Superior temporal gyrus (tissue), 1 donor: Measurements from ENCODE around the gene SYCP2.

Experiments used
- DNase-seq: peaks from one replicate; pipeline ENCODE4 v3.0.0-alpha.2; 2016; ENCODE audit errors: extremely low spot score

The SYCP2 gene

DNA sequence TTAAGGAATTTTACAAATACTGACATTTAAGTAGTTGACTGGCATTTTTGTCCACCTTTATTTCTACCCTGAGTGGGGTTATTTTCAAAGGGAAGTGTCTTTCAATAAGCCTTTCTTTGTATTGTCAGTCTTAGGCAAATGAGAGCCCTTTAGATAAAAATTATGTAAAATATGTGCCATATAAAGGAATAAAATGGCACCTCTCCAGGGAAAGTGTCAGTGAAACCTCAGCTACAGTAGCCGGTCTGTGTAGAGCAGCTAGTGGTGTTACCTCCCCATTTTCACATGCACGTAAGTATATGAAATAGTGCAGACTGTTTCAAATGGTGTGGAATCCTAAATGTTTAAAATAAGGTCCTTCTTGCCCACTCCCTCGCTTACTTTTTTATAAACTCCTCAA is 11.7 kb upstream of the SYCP2 start:
- peak; percentile 60 for DNase-seq

DNA sequence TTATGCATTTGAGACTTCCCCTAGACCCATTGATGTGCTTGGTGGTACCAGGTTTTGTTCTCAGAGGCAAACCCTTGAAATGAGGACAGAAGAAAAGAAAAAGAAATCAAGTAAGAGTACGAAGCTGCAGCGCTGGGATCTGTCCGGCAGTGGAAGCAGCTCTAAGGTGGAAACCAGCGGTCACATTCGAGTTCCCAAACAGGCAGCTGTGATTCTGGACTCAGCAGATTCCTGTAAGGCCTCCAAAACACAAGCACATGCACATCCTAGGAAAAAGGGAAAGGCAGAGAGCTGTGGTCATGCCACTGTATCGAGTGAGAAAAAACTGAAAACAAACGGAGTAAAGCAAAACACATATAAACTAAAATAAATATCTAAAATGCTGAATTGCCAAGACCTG is 11.3 kb upstream of the SYCP2 start:
- DNase-seq, result no peak

DNA sequence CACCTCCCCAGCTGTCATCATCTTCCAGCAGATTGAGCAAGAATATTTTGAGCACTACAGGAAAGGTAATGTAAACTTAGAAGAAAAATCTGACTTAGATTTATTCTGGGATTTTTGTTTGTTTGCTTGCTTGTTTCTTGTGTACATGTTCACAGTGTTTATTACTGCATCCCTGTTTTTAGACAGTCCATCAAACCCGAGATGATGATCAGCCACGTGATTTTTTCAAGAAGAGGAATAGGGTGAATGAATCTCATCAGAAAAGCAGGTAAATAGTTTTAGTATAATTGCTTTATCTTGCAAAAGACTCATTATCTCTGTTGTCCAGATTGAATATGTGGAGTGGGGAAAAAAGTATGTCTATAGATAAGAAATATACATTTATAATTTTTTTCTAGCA is 8.8 kb upstream of the SYCP2 start:
- no peak for DNase-seq

DNA sequence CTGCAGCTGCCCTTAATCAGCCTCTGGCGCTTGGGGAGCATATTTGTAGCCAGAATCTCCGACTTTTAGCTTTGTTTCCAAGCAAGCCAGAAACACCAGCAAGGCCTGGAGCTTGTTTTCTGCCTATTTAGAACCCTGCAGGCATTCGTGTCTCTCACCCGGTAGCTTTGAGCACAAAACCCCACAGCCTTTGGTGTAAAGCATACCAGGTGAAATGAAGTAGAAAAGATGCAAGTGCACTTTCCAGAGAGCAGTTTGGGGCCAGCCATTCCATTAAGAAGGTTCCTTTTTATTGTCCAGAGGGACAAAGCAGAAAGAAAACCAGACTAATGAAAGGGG is 7.5 kb upstream of the SYCP2 start:
- DNase-seq, result no peak

DNA sequence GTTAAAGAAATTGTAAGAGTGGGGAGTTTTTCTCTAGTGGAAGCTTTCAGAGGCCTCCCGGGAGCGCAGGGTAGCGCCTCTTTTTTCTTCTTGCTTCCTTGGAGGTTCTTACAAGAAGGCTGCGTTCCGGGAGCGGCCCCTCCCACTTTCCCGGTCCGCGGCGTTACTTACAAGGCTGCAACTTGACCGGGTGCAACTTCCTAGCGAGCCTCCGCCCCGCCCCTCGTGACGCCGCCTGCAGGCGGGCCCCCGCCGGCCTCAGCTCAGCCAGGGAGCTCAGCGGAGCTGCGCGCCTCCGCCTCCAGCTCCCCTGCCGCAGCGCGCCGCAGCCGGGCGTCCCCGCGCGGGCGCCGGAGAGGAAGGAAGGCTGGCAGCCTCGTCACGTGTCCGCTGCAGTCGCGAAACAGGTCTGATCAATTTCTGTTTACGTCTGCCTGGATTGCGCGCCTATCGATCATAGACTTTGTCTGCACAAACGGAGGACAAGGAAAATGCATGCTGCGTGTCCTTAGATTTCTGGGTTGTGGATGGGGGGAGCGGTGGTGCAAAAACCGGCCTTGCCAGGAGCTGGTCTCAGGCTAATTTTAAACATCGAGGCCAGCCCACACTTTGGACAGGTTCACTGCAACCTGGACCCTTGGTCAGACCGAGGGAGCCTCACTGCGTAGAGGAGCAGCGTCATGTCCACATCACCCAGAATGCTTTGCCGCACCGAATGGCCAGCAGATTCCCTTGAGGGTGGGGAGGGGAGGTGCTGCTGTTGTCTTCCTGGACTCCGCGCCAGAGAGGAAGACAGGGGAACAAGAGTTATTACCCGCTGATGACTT is 6.9 kb upstream of the SYCP2 start, which contains the start of the genes FAM217B and PPP1R3D:
FAM217B (plus strand) TSS at position 261 of the 827 bp plus-strand sequence. CDS start 3,555 bp downstream, outside the sequence.
PPP1R3D (minus strand) TSS at position 177 of the 827 bp plus-strand sequence. CDS start 374 bp downstream, outside the sequence.
- peak; percentile 91 for DNase-seq

DNA sequence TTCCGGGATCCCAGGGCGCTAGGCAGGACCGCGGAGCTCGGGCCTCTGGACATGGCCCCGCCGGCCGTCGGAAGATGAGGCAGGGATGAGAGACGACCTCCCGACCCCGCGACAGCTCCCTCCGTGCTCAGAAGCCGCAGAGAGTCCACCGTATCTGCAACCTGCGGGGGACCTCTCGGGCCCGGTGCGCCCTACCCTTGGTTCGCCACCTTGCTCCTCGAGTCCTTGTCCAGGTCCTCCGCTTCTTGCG is 6.4 kb upstream of the SYCP2 start:
- DNase-seq, result no peak

DNA sequence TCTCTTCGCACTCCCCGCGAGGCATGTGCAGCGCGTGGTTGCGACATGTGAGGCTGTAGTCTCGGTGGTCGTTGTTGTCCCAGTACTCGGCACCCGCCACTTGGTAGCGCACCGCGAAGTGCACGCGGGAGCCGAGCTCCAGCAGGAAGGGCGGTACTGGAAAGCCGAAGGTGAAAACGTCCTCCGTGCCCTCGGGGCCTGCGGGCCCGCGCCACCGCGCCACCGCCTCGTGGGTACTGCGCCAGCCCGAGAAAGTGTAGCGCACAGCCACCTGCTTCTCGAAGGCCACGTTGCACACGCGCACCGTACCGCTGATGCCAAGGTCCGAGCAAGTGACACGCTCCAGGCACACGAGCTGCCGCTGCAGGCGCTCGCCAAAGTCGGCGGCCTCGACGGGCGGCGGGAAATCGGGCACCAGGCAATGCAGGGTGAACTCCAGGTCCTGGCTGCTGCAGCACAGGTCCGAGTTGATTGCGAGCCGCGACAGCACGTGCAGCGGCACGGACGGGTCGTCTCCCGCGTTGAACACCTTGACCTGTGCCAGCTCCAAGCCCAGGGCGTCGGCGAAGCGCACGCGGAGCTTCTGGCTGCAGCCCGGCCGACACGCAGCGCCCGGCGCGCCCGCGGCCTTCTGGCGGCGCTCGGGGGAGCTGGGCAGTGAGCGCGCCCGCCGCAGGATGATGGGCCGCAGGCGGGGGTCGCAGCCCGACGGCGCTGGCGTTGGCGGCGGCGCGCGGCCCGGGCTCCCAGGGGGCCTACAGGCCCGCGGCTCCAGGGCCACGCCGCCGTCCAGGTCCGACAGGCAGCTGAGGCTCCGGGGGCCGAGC is 5.8 kb upstream of the SYCP2 start:
- no peak for DNase-seq

DNA sequence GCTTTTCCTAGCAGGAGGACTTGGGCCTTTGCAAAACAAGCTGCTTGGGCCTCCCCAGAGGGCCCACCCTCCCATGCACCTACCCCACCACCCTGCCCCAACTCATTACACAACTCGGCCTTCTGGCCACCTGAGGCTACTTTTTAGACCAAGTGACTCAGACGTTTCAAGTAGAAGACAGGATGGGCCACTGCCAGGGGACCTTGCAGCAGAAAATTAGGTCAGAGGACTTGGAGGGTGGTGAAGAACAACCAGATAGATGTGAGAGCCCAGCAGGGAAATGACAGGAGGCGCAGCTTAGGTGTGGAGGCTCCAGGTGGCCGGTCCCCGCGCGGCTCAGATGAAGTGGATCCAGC is 5.2 kb upstream of the SYCP2 start:
- DNase-seq, result no peak

DNA sequence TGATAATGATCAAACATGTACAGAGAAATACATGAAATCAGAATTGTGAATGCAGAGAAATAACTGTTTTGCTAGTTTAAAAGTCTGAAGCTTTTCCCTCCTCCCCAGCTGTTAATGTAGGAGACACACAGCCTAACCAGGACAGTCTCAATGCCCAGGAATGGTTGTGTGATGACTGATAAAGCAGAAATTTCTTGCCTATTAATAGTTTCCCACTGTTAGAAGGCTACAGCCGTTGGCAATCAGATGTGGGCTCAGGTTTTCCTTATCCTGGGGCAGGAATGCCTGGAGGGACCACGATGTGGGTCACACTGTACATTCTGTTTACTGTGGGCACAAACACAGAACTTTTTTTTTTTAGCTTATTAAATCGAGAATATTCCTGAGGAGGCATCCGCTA is 4.8 kb upstream of the SYCP2 start:
- DNase-seq, result no peak

DNA sequence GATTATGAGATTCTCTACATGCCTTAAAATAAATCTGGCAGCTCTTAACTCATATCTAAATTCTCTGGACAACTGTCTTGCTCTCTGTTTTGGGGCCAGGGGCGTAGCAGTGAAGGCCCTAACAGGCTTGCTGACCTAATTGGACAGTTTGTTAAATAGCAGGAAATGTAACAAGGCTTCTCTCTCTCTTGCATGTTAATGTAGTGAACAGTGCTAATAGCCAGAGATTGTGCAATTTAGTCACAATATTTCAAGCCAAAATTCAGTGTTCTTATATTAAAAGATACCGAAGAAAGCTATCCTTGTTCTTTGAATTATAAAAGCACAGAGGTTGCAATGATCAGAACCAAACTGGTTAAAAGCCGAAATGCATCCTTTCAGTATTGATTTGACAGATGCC is 3.7 kb upstream of the SYCP2 start:
- no peak for DNase-seq

DNA sequence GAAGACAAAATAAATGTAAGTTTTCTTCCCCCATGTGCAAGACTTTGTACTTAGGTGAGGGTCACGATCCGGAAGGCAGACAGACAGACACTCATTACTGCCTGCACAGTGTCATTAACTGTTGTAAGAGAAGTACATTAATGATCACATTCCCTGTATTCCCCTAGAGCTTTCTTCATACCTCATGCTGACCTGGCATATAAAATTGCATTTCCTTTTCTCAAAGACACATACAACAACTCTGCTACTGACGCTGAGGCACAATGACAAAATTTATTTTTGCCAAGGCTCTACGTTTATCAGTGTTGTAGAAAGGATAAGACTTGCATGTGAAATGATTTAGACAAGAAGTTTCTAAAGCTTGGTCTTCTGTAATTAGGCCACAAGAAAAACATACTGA is 3.0 kb upstream of the SYCP2 start:
- peak; percentile 43 for DNase-seq

DNA sequence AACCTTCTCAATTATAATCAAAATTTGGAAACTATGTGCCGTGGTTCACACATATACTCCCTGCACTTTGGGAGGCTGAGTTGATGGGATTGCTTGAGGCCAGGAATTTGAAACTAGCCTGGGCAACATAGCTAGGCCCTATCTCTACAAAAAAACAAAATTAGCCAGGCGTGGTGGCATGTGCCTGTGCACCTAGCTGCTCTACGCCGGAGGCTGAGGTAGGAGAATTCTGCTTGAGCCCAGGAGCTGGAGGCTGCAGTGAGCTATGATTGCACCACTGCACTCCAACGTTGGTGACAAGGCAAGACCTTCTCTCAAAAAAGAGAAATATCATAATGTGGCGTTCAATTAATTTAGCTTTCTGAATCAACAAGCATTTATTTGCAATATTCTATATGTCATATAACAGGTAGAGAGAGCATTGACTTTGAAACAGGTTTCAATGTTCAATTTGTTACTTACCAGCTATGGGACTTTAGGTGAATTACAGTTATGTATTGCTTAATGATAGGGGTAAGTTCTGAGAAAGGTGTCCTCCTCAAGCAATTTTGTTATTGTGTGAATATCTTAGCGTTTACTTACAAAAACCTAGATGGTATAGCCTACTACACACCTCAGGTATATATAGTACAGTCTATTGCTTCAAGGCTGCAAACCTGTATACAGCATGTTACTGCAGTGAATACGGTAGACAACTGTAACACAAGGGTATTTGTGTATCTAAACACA is 2.2 kb upstream of the SYCP2 start:
- no peak for DNase-seq

DNA sequence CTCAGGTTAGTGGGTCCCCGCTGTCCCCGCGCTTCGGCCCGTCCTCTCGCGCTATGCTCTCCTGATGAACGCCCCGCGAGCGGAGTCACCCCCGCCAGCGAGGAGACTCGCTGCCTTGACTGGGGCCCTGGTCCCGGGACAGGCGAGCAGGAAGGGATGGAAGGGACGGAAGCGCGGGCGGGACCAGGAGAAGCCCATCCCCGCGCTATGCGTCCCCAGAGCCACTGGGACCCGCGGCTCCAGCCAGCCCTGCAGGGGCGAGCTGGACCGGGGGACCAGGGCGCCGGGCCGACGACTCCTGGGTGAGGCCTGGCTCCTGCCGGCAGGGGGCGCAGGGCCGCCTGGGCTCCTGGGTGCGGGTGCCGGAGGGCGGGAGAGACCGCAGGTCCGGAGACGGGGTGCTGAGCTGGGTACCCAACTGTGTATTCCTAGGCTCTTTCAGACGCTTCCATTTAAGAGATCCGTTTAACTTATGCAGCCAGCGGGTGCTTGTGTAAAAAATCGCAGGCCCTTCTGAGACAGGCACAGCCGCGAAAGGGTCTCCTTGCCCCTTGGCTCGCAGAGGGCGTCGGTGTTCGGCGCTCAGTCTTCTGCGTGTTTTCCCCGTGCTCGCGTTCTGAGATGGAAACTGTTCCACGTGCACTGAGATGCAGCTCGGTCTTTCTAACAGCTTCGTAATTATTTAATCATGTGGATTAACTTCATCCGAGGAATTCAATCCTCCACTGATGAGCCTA is 580 bp upstream of the SYCP2 start:
- DNase-seq, result peak; percentile 86

DNA sequence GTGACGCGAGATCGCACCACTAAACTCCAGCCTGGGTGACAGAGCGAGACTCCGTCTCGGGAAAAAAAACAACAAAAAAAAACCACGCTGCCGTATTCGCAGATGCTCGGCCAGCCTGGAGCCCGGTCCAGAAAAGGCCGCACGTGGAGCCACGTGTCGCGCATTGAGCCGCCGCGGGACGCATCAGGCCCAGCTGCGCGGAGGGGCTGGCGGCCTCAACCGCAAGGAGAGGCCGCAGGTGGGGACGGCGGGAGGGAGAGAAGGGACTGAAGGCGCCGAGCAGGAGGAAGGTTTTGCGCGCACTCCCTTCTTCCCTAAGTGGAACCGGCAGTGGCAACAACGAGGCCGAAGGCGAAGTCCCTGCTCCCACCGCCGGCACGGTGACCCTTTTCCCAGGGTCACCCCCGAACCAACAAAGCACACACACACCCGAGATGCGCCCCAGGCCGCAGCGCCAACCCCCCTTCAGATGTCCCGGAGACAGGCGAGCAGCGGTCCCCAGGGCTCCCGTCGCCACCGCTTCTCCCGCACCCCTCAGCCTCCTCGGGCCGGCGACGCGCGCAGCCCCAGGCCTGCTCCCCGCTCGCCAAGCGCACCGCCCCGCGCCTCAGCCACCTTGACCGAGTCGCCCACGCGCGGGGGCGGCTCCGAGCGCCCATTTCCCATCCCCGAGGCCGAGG is 681 bp downstream of the SYCP2 start:
- no peak for DNase-seq

DNA sequence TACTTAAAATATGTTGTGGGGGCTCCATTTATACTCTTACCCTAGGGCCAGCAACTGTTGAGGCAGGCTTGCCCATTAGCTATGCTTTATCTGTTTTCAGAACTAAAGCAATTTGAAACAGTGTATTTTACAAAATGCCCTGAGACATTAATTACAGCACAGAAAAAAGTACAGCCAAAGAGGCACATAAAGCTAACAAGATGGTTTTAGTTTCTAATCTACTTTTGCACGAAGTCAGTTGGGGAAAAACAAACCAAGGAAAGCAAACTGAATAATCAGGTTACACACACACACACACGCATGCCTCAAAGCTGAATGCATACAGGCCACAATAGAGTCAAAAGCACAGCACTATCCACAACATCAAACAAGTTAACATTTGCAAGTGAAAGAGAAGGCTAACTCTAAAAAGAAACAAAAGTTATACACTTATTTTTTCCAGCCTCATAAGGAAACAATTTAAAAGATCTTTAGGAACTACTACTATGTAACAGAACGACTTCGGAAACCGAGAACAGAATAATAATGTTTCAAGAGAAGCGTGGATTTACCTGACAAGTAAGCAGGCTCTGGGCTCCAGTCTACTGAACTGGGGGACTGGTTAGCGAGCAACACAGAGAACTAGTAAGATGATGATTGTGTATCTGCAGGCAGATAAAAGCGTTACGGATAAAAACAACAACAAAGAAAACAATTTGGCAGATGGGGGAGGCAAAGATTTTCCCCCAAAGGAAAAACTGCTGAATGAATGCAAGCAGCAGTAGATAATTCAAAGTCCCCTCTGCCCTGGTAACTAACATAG is 1.7 kb downstream of the SYCP2 start:
- no peak for DNase-seq

DNA sequence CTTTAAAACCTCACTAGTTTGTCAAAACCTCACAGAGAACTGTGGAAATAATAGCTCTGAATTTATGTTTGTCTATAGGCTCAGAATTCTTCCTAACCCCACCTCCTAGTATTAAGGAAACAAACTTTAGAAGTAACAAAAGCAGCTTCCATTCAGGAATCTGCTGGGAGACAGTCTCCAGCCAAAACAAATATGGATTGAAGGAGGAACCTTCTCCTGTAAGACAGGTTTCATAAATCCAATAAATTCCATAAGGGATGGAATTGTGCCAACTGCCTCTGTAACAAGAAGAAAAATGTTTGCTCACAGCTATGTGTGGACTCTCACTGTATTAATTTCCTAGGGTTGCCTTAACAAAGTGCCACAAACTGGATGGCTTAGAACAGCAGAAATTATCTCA is 7.5 kb downstream of the SYCP2 start:
- DNase-seq, result no peak

DNA sequence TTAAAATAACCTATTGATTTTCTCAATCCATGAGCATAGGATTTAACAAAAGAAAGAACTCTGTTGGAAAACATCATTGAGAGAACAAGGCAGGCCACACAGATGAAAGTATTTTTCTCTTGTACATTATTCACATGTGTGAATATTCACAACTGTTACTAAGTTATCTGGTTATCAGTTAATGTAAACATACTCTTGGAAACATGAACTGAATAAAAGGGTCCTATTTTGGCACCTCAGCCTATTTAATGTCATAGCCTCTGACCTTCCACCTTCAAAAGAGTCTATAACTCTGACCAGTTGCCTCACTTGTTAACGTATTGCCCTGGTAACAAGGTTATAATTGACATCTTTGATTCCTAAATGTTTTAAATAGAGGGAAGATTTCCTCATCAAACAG is 8.1 kb downstream of the SYCP2 start:
- no peak for DNase-seq

DNA sequence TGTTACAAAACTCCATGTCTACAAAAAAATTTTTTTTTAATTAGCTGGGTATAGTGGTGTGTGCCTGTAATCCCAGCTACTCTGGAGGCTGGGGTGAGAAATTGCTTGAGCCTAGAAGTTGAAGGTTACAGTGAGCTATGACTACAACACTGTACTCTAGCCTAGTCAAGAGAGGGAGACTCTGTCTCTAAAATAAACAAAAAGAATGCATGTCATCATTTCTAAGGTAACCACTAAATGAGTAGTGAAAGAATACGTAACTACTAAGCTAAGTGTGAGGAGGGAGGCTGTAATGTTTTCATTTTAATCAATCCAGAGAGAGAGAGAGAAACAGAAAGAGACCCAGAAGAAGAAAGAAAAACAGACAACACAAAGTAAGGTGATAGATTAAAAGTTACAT is 9.9 kb downstream of the SYCP2 start:
- DNase-seq, result no peak

DNA sequence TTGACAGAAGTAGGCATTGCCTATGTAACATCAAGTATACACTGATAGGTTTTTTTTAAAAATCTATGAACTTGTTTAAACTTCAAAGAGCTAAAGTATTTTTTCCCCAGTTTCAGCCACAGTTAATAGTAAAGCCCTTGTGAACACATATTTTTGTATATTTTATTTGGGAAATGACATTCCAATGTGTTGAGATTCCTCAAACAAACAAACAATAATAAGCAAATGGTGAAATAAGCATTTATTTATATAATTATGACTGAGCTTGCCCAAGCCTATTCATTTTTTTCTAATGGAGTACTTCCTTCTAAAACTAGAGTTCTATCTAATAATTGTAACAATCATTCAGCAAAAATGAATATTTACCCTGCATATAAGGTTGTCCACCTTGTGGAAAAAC is 12.5 kb downstream of the SYCP2 start:
- DNase-seq, result no peak

DNA sequence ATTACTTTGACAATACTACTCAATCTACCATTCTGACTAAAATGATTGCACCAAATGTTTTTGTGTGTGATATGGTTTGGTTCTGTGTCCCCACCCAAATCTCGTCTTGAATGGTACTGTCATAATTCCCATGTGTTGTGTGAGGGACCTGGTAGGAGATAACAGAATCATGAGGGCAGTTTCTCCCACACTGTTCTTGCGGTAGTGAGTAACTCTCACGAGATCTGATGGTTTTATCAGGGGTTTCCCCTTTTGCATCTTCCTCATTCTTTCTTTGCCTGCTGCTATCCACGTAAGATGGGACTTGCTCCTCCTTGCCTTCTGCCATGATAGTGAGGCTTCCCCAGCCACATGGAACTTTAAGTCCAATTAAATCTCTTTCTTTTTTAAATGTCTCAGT is 20.8 kb downstream of the SYCP2 start:
- DNase-seq, result no peak

DNA sequence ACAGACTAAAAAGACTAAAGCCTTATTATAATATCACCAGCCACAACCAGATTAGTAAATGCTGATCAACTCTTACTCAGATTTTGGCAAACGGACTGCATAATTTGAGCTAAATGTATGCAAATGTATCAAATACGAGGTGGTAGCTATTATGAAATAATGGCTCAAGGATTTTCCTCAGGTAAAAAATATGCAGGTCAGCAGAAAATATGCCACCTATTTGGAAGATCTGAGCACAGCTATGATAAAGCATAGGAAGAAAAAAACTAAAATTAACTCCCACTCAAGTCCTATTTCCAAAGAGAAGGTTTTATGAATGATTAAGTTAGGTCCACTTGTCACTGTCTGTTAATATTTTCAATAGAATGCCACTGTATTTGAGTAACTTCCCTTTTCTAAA is 22.4 kb downstream of the SYCP2 start:
- DNase-seq, result no peak
